NT2/D1 (cell line): ENCODE measurements around the gene CASK.

Source experiments
- DNase-seq: peaks from one replicate; pipeline ENCODE4 v3.0.0-alpha.2; 2011; ENCODE audit warnings: low read depth, low spot score
- H3K27me3 ChIP-seq: 2 replicates; pipeline ENCODE4 v1.6.0; 2011; ENCODE audit warnings: mild to moderate bottlenecking; ENCODE audit not compliant: insufficient read length, insufficient read depth
- H3K36me3 ChIP-seq: 2 replicates; pipeline ENCODE4 v1.6.1; 2011; ENCODE audit warnings: mild to moderate bottlenecking, low read length, mixed read lengths; ENCODE audit not compliant: insufficient read depth, insufficient read length
- H3K4me1 ChIP-seq: 2 replicates; pipeline ENCODE4 v1.5.1; 2011; ENCODE audit not compliant: insufficient read depth, insufficient read length
- H3K4me3 ChIP-seq: 2 replicates; pipeline ENCODE4 v1.5.1; 2011; ENCODE audit warnings: low read depth; ENCODE audit not compliant: insufficient read length
- H3K9ac ChIP-seq: 2 replicates; pipeline ENCODE4 v1.6.0; 2011; ENCODE audit warnings: low read depth; ENCODE audit not compliant: insufficient read length
- H3K9me3 ChIP-seq: 2 replicates; pipeline ENCODE4 v1.5.1; 2011; ENCODE audit warnings: mild to moderate bottlenecking, low read length; ENCODE audit not compliant: insufficient read depth
- SUZ12 ChIP-seq: IDR thresholded peaks from 2 replicates; pipeline ENCODE4 v1.6.1; 2011; ENCODE audit not compliant: insufficient read length, insufficient read depth; ENCODE audit errors: extremely low read depth
- YY1 ChIP-seq: IDR thresholded peaks from 2 replicates; pipeline ENCODE4 v1.6.1; 2011; ENCODE audit not compliant: insufficient read length, insufficient read depth
- ZNF274 ChIP-seq: IDR thresholded peaks from 2 replicates; pipeline ENCODE4 v1.6.1; 2011; ENCODE audit warnings: mild to moderate bottlenecking, low read depth, low read length

The CASK gene

DNA sequence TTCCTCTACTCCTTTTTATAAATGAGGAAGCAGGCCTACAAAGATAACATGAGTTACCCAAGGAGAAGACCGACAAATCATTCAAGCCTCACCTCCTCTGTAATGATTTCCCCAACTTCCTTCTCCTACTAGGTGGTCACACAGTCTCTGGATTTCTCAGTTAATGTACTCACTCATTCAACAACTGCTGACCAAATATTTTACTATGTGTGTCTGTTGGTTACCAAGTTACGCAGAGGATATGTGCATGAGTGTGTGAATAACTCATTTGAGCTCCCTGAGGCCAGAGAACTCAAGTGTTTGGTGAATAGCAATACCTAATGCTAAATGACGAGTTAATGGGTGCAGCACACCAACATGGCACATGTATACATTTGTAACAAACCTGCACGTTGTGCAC is 10.4 kb downstream of the CASK start:
- no peaks in the 10 kb centered on the region for H3K4me1 ChIP-seq
- no peaks in the 10 kb centered on the region for H3K36me3 ChIP-seq
- H3K27me3 ChIP-seq: no peaks in the 10 kb centered on the region
- no peak overlapping the region for H3K4me3 ChIP-seq
- H3K9me3 ChIP-seq: no peaks in the 10 kb centered on the region; the same call in 1 of the 2 replicates
- no peak for TF ChIP-seq SUZ12
- no peak for DNase-seq
- H3K9ac ChIP-seq: no peak overlapping the region

DNA sequence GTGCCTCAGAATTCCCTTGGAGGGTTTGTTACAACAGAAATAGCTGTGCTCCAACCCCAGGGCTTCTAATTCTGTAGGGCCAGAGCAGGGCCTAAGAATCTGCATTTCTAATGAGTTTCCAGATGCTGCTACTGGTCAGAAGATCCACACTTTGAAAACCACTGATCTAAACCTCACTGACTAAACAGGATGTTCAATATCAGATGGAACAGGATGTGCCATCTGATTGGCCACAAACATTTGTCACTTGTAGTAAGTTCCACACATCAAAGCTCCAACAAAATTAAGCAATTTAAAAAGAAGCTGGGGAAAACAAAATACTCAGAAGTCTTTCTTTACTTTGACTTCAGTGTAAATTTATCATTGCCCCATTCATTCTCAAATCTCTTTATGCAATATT is 14.3 kb downstream of the CASK start:
- Histone ChIP-seq H3K4me3 (no peak overlapping the region), H3K9ac (no peak overlapping the region), H3K36me3 (no peaks in the 10 kb centered on the region), H3K4me1 (no peaks in the 10 kb centered on the region), H3K27me3 (no peaks in the 10 kb centered on the region), H3K9me3 (no peaks in the 10 kb centered on the region; the same call in 1 of the 2 replicates)
- DNase-seq: no peak
- TF ChIP-seq ZNF274 (no peak), YY1 (no peak), SUZ12 (no peak)

GRCh38 chrX:41906515-41907187 is 16.7 kb downstream of the CASK start:
- peaks cover 3% of the 10 kb centered on the region for H3K36me3 ChIP-seq
- H3K4me3 ChIP-seq: no peak overlapping the region
- no peak for DNase-seq
- no peak overlapping the region for H3K9ac ChIP-seq
- TF ChIP-seq YY1 (no peak), ZNF274 (no peak), SUZ12 (no peak)
- H3K4me1 ChIP-seq: no peaks in the 10 kb centered on the region
- peaks cover 4% of the 10 kb centered on the region; the same call in 1 of the 2 replicates for H3K9me3 ChIP-seq
- H3K27me3 ChIP-seq: no peaks in the 10 kb centered on the region

DNA sequence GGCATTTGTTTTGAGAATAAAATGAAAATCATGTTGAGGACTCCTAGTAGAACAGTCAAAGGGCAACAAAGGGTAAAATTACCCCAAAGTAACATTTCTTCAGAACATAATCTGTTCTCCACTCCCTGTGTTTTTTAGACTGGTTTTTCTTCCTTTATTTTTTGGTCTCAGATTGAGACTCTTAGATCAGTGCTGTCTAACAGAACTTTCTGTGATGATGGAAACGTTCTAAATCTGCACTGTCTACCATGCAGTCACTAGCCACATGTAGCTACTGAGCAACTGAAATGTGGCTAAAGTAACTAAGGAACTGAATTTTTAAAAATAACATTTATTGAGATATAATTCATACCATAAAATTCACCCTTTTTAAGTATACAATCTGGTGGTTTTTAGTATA is 19.8 kb downstream of the CASK start:
- no peaks in the 10 kb centered on the region for H3K4me1 ChIP-seq
- H3K9me3 ChIP-seq: peaks cover 23% of the 10 kb centered on the region
- no peaks in the 10 kb centered on the region for H3K27me3 ChIP-seq
- H3K9ac ChIP-seq: no peak overlapping the region
- TF ChIP-seq ZNF274 (no peak), YY1 (no peak), SUZ12 (no peak)
- peaks cover 12% of the 10 kb centered on the region for H3K36me3 ChIP-seq
- no peak for DNase-seq
- no peak overlapping the region for H3K4me3 ChIP-seq

GRCh38 chrX:41900321-41900720 is 23.0 kb downstream of the CASK start:
- no peaks in the 10 kb centered on the region for H3K4me1 ChIP-seq
- TF ChIP-seq ZNF274 (no peak), YY1 (no peak), SUZ12 (no peak)

DNA sequence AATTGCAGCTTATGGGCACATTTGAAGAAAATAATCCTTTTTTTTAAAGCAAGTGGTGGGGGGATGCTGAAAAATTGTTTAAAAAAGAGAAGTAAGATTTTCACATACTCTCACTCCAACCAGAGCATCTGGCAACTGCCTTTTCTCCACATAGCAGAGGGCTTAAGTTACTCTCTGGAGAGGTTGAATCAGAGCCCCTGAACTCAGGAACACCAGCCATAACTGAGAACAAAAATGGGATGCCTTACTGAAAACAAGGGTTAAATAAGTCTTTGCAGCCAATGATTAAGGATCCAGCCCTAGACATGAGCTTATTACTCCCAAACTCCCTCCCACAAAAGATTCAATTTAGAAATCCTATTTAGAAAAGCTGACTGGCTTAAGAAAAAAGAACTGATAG is 27.5 kb downstream of the CASK start:
- H3K9me3 ChIP-seq: peaks cover 30% of the 10 kb centered on the region
- no peak overlapping the region for H3K4me3 ChIP-seq
- H3K9ac ChIP-seq: no peak overlapping the region
- H3K27me3 ChIP-seq: no peaks in the 10 kb centered on the region
- peaks cover under 1% of the 10 kb centered on the region for H3K36me3 ChIP-seq
- DNase-seq: no peak
- no peaks in the 10 kb centered on the region for H3K4me1 ChIP-seq
- TF ChIP-seq ZNF274: no peak

More at GRCh38 chrX:41900321-41900720, 23.0 kb downstream of the CASK start:
- Histone ChIP-seq H3K27me3 (no peaks in the 10 kb centered on the region), H3K36me3 (peaks cover 12% of the 10 kb centered on the region), H3K9ac (no peak overlapping the region), H3K9me3 (peaks cover 41% of the 10 kb centered on the region), H3K4me3 (no peak overlapping the region)
- DNase-seq: no peak

DNA sequence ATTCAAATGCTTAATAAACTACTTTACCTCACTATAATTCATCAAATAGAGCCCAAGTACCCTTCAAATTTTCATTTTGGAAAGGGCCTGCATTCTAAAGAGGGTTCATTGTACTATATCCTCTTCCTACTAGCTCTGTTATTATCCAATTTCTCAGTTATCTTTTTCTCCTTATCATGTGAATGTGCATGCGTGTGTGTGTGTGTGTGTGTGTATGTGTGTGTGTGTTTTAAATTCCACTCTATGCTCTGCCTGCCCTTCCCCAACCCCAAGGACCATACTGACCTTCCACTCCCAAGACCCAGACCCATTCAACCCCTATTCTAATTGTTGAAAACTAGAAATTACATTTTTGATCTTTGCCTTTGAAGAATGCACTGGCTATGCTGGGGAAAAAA is 33.3 kb downstream of the CASK start:
- Histone ChIP-seq H3K4me3 (no peak overlapping the region), H3K27me3 (no peaks in the 10 kb centered on the region), H3K9ac (no peak overlapping the region), H3K4me1 (no peaks in the 10 kb centered on the region), H3K36me3 (no peaks in the 10 kb centered on the region), H3K9me3 (no peaks in the 10 kb centered on the region)
- no peak for DNase-seq
- TF ChIP-seq ZNF274: no peak
- TF ChIP-seq YY1: no peak
- no peak for TF ChIP-seq SUZ12

DNA sequence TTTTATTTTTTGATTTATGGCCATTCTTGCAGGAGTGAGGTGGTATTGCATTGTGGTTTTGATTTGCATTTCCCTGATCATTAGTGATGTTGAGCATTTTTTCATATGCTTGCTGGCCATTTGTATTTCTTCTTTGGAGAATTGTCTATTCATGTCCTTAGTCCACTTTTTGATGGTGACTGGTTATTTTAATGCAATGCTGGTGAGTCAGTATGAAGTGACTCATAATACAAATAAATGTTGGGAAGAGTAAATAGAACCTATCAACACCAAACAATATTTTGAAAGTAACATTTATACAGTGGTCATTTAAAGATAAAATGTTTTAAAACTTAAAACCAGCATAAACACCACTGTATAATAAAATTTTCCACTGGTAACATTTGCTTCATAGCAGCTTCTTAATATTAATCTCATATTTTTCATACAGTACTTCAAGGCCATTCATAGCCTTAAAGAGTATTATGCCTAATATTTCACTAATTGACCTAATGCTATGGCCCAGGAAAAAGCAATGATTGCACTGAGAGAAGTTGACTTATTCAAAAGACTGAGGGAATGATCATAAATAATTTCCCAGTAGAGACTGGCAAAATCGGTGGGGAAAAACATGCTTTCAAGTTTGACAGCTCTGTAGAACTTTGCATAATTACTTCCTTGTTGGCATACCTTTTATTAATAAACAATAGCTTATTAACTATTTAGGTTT is 33.9 kb downstream of the CASK start:
- Histone ChIP-seq H3K4me1 (no peaks in the 10 kb centered on the region), H3K9ac (no peak overlapping the region), H3K27me3 (no peaks in the 10 kb centered on the region), H3K36me3 (no peaks in the 10 kb centered on the region), H3K9me3 (no peaks in the 10 kb centered on the region), H3K4me3 (no peak overlapping the region)
- DNase-seq: no peak
- TF ChIP-seq YY1: no peak
- TF ChIP-seq SUZ12: no peak
- TF ChIP-seq ZNF274: no peak
